Measurements from ENCODE around the gene XPO5.

XPO5 gene

DNA sequence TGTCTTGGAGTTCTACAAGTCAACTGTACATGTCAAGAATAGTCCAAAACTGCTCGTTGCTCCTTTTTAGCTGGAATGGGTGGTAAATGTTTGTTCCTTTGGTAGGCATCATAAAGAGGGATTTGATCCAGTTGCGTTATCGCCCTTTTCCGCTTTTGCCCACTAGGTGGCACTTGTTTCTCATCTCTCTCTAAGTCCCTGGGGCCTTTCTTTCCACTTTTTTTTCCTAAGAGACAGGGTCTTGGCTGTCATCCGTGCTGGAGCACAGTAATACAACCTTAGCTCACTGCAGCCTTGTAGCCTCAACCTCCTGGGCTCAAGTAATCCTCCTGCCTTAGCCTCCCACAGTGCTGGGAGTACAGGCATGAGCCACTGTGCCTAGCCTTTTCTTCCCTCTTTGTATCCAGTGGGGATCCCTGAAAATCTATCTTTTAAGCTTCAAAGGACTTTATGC, 32.5 kb upstream of the XPO5 start:
- no peak for TF ChIP-seq FOXP2 (optimal IDR thresholded peaks at IDR 0.05; ENCODE audit: borderline replicate concordance, extremely low read depth, extremely low read length, insufficient read depth)
- no peak for TF ChIP-seq POLR2AphosphoS5 (IDR thresholded peaks at IDR 0.05; ENCODE audit: low read depth, low read length)
- no peak for TF ChIP-seq SIN3A (IDR thresholded peaks at IDR 0.05; ENCODE audit: borderline replicate concordance, insufficient read depth, low read length)
- no peak for TF ChIP-seq TAF1 (IDR thresholded peaks at IDR 0.05; ENCODE audit: borderline replicate concordance, insufficient read depth, low read length)
- TF ChIP-seq, protein P1, sequence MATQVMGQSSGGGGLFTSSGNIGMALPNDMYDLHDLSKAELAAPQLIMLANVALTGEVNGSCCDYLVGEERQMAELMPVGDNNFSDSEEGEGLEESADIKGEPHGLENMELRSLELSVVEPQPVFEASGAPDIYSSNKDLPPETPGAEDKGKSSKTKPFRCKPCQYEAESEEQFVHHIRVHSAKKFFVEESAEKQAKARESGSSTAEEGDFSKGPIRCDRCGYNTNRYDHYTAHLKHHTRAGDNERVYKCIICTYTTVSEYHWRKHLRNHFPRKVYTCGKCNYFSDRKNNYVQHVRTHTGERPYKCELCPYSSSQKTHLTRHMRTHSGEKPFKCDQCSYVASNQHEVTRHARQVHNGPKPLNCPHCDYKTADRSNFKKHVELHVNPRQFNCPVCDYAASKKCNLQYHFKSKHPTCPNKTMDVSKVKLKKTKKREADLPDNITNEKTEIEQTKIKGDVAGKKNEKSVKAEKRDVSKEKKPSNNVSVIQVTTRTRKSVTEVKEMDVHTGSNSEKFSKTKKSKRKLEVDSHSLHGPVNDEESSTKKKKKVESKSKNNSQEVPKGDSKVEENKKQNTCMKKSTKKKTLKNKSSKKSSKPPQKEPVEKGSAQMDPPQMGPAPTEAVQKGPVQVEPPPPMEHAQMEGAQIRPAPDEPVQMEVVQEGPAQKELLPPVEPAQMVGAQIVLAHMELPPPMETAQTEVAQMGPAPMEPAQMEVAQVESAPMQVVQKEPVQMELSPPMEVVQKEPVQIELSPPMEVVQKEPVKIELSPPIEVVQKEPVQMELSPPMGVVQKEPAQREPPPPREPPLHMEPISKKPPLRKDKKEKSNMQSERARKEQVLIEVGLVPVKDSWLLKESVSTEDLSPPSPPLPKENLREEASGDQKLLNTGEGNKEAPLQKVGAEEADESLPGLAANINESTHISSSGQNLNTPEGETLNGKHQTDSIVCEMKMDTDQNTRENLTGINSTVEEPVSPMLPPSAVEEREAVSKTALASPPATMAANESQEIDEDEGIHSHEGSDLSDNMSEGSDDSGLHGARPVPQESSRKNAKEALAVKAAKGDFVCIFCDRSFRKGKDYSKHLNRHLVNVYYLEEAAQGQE (IDR thresholded peaks at IDR 0.05; ENCODE audit: insufficient read depth in 1 of 2, low read depth in 2 of 2, low read length in 2 of 2) = no peak

DNA sequence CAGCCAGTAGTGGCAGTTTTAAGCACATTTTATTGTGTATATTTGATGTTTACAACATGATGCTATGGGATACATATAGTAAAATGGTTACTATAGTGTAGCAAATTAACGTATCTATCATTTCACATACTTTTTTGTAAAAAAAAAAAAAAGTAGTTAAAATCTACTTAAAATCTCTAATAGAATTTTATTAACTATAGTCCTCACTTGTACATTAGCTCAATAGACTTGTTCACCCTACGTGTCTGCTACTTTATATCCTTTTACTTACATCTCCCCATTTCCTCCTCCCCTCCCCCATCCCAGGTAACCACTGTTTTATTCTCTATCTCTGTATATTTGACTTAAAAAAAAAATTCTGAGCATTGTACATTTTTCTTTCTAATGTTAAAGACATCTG, 30.2 kb upstream of the XPO5 start:
- TF ChIP-seq FOXP2 (optimal IDR thresholded peaks at IDR 0.05; ENCODE audit: borderline replicate concordance, extremely low read depth, extremely low read length, insufficient read depth) (no peak), POLR2AphosphoS5 (IDR thresholded peaks at IDR 0.05; ENCODE audit: low read depth, low read length) (no peak), SIN3A (IDR thresholded peaks at IDR 0.05; ENCODE audit: borderline replicate concordance, insufficient read depth, low read length) (no peak), TAF1 (IDR thresholded peaks at IDR 0.05; ENCODE audit: borderline replicate concordance, insufficient read depth, low read length) (no peak)
- TF ChIP-seq, protein P1 (IDR thresholded peaks at IDR 0.05; ENCODE audit: insufficient read depth in 1 of 2, low read depth in 2 of 2, low read length in 2 of 2) = no peak

DNA sequence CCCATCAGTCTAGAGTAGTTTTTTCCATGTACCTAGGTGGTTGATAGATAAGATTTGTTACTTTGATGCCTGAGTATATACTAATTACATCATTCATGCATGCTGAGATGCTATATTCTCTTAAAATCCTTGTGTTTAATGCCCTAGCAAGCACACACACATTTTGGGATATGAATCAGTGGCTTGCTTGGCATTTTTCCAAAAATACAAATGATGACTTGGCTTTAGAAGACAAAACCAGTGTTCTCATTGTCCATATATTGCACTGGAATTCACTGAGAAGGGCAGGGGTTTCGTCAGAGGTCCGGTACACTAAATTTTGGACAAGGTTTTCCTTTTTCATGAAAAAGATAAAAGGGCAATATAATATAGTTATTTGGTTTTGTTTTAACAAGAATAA, 28.3 kb upstream of the XPO5 start:
- TF ChIP-seq TAF1 (IDR thresholded peaks at IDR 0.05; ENCODE audit: borderline replicate concordance, insufficient read depth, low read length) (no peak), FOXP2 (optimal IDR thresholded peaks at IDR 0.05; ENCODE audit: borderline replicate concordance, extremely low read depth, extremely low read length, insufficient read depth) (no peak), SIN3A (IDR thresholded peaks at IDR 0.05; ENCODE audit: borderline replicate concordance, insufficient read depth, low read length) (no peak), POLR2AphosphoS5 (IDR thresholded peaks at IDR 0.05; ENCODE audit: low read depth, low read length) (no peak)
- TF ChIP-seq, protein P1 (IDR thresholded peaks at IDR 0.05; ENCODE audit: insufficient read depth in 1 of 2, low read depth in 2 of 2, low read length in 2 of 2) = no peak

DNA sequence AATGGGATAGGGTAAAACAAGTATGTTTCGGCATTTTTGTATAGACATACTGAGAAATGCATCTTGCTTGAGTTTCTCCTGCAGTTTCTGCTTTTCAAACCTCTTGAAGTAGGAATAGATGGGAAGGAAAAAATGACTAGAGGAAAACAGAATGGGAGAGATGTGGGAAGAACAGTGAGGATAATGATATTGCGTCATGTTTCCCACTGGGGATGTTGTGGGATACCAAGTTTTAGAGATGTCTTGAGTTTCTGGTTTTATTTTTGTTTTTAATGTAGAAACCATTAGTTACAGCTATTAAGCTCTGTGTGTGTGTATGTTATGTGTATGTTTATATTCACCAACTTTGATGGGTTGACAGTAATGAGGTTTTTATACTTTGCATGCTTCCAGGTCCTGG, 24.8 kb upstream of the XPO5 start:
- TF ChIP-seq, protein P1 (IDR thresholded peaks at IDR 0.05; ENCODE audit: insufficient read depth in 1 of 2, low read depth in 2 of 2, low read length in 2 of 2) = no peak
- TF ChIP-seq TAF1 (IDR thresholded peaks at IDR 0.05; ENCODE audit: borderline replicate concordance, insufficient read depth, low read length) = no peak
- no peak for TF ChIP-seq POLR2AphosphoS5 (IDR thresholded peaks at IDR 0.05; ENCODE audit: low read depth, low read length)
- TF ChIP-seq SIN3A (IDR thresholded peaks at IDR 0.05; ENCODE audit: borderline replicate concordance, insufficient read depth, low read length) = no peak
- TF ChIP-seq FOXP2 (optimal IDR thresholded peaks at IDR 0.05; ENCODE audit: borderline replicate concordance, extremely low read depth, extremely low read length, insufficient read depth) = no peak

DNA sequence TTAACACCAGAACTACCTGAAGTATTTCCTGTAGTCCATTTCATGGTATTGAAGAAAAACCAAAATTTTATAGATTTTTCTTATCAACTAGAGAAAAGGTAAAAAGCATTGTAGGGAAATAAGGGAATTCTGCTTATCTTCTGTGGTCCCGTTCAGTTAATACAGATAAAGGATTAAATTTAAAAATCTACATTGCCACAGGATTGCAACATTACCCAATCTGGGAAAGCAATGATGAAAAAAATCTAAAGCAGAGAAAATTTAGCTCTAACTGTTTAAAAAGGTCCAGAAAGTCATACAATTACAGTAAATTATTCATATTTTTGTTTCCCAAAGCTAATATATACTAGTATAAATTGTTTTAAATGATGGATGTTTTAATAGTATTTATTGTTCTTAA, 18.1 kb upstream of the XPO5 start:
- TF ChIP-seq POLR2AphosphoS5 (IDR thresholded peaks at IDR 0.05; ENCODE audit: low read depth, low read length) (no peak), FOXP2 (optimal IDR thresholded peaks at IDR 0.05; ENCODE audit: borderline replicate concordance, extremely low read depth, extremely low read length, insufficient read depth) (no peak), SIN3A (IDR thresholded peaks at IDR 0.05; ENCODE audit: borderline replicate concordance, insufficient read depth, low read length) (no peak), TAF1 (IDR thresholded peaks at IDR 0.05; ENCODE audit: borderline replicate concordance, insufficient read depth, low read length) (no peak)
- TF ChIP-seq, protein P1 (IDR thresholded peaks at IDR 0.05; ENCODE audit: insufficient read depth in 1 of 2, low read depth in 2 of 2, low read length in 2 of 2) = no peak

All from PFSK-1 (cell line).